Gastrocnemius medialis (tissue), 4 donors: Measurements from ENCODE around the gene TGFB1. TPM values are rescaled to one million over a fixed set of nuclear protein-coding genes. Genes with fewer than 3 reads are reported as not detected.
"Not testable (repeated sequence)": the region's sequence is repeated elsewhere in the genome, so short reads cannot be mapped to it uniquely, and the experiment has no call there.

Experiments
- ATAC-seq, 2 donors: fragments of 150-250 bp; one replicate each; pipeline ENCODE4 v1.9.1; 2016
- DNase-seq, 2 donors: peaks; one replicate each; pipeline ENCODE4 v3.0.0-alpha.2; 2019
- H3K27ac ChIP-seq, 4 donors: fragments of 200-600 bp; sonication (generic); 1 replicate in 1 of 4; 2 replicates in 3 of 4; pipeline ENCODE4 v1.5.1; 2016 to 2018; ENCODE audit warnings: mild to moderate bottlenecking in 2 of 4, moderate library complexity in 1 of 4
- H3K27me3 ChIP-seq, 3 donors: fragments of 200-600 bp; sonication (generic) in 2 of 3; 1 replicate in 1 of 3; 2 replicates in 2 of 3; pipeline versions ENCODE4 v1.5.1 to v1.6.0; 2016 to 2019; ENCODE audit warnings: mild to moderate bottlenecking in 1 of 3, moderate library complexity in 1 of 3
- H3K36me3 ChIP-seq, 2 donors: fragments of 200-600 bp; sonication (generic) in 1 of 2; one replicate each; pipeline ENCODE4 v1.5.1; 2017 to 2018
- H3K4me1 ChIP-seq, 2 donors: fragments of 200-600 bp; sonication (generic) in 1 of 2; one replicate each; pipeline ENCODE4 v1.5.1; 2016 to 2017; ENCODE audit warnings: mild to moderate bottlenecking in 2 of 2
- H3K4me3 ChIP-seq, 4 donors: fragments of 200-600 bp; sonication (generic) in 3 of 4; 1 replicate in 1 of 4; 2 replicates in 3 of 4; pipeline ENCODE4 v1.5.1; 2016 to 2019; ENCODE audit warnings: mild to moderate bottlenecking in 2 of 4
- H3K9me3 ChIP-seq, 3 donors: fragments of 200-600 bp; sonication (generic) in 2 of 3; 1 replicate in 1 of 3; 2 replicates in 2 of 3; pipeline ENCODE4 v1.5.1; 2016 to 2019
- POLR2A ChIP-seq, 2 donors: fragments of 450-650 bp; IDR thresholded peaks; one replicate each; pipeline ENCODE4 v1.6.1; 2017; ENCODE audit warnings: antibody characterized with exemption in 2 of 2, mild to moderate bottlenecking in 2 of 2, moderate library complexity in 2 of 2
- in situ Hi-C, 4 donors: fragments of 200-750 bp; cut with MboI; loops; one replicate each; pipeline versions ENCODE4 v1.15.0 to v1.8.0; 2017; ENCODE audit warnings: low sequenced_read_pairs in 4 of 4
- intact Hi-C: fragments of 100-400 bp; cut with DNase I; formaldehyde crosslinking; loops from one replicate; pipeline ENCODE4 v1.15.1; 2023; ENCODE audit warnings: low total_unique reads
- total RNA-seq, 4 donors: library from RNA; depleted of rRNA; stranded (reverse); fragments of >200 nt; gene quantifications; one replicate each; pipeline versions ENCODE4 v1.1.0 to v1.2.3, GENCODE V29; 2016
- TF ChIP-seq, protein P1 (sequence below), 5 experiments: fragments of 450-650 bp in 3 of 5; fragments of 200-600 bp in 2 of 5; sonication (generic) in 2 of 5; IDR thresholded peaks in 4 of 5; conservative IDR thresholded peaks in 1 of 5; 1 replicate in 4 of 5; 2 replicates in 1 of 5; pipeline ENCODE4 v1.5.1; 2016 to 2019; ENCODE audit warnings: antibody characterized with exemption in 5 of 5, mild to moderate bottlenecking in 3 of 5, moderate library complexity in 3 of 5

Gene TGFB1
- total RNA-seq, 4 donors from 2014 or later: 1.9 to 5.2 (median 4.9) TPM

DNA sequence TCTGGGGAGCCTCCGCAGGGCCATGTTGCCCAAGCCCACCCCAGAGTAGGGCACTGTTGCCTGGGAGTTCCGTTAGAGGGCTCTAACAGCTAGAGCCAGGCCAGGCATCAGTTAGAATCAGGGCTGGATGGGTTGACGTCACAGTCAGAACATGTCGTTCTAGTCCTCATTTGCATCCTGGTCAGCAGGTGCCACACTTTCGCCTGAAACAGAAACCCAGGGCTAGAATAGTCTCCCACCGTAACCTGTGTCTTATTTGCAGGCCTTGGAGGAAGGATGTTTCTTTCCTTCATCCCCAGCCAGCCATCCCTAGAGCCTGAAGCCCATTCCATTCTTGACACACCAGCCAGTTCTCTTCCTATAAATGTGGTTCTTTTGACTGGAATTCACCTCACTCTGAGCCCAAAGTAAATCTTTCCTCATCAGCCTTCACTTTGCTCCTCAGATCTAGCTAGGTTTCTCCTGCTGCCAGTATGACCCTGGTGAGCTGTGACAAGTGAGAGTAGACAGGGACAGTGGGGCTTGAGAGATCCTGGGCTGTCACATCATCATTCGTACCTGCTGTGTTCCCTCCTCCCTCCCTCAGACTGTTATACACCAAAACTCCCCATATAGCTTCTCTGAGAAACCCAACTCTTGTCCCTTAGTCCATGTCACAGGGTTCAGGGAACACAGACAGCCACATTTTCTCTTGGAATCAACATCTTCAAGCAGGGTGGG lies 55.9 kb downstream of the TGFB1 start:
- TF ChIP-seq, protein P1, sequence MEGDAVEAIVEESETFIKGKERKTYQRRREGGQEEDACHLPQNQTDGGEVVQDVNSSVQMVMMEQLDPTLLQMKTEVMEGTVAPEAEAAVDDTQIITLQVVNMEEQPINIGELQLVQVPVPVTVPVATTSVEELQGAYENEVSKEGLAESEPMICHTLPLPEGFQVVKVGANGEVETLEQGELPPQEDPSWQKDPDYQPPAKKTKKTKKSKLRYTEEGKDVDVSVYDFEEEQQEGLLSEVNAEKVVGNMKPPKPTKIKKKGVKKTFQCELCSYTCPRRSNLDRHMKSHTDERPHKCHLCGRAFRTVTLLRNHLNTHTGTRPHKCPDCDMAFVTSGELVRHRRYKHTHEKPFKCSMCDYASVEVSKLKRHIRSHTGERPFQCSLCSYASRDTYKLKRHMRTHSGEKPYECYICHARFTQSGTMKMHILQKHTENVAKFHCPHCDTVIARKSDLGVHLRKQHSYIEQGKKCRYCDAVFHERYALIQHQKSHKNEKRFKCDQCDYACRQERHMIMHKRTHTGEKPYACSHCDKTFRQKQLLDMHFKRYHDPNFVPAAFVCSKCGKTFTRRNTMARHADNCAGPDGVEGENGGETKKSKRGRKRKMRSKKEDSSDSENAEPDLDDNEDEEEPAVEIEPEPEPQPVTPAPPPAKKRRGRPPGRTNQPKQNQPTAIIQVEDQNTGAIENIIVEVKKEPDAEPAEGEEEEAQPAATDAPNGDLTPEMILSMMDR (IDR thresholded peaks at IDR 0.05 in 4 of 5, conservative IDR thresholded peaks at IDR 0.05 in 1 of 5): no peak
- no peak for TF ChIP-seq POLR2A (IDR thresholded peaks at IDR 0.05)
- ATAC-seq: peak in 1 of 2 donors; percentile 8
- peak overlapping the region; percentile 81 to 89 (median 88) for H3K27ac ChIP-seq
- H3K4me1 ChIP-seq: peaks cover 35 to 53% of the 10 kb centered on the region in 2 donors
- intact Hi-C loops: no loop called here
- in situ Hi-C loops: no loop called here
- no peaks in the 10 kb centered on the region for H3K9me3 ChIP-seq
- no peaks in the 10 kb centered on the region for H3K27me3 ChIP-seq
- peak in 1 of 2 donors; percentile 40 for DNase-seq
- H3K4me3 ChIP-seq: no peak overlapping the region
- H3K36me3 ChIP-seq: peaks cover 2 to 62% of the 10 kb centered on the region in 2 donors

DNA sequence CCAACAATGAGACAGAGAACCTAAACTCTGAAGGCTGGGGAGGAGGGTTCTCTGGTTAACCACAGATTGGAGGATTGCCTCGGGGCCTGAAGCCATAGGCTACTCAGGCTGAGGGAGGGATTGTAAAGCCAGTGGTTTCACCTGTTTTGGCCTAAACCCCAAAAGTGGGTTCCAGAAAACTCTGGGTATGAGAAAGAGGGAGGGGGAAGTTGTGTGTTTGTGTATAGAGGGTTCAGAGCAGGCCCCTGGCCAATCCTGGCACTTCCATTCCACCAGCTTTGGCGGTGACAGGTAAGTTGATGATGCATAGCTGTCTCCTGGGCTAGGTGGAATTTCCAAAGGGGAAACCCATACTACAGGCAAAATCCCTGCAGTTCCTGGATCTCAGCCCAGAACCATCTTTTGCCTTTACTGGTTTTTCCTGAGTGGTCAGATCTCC lies 57.3 kb downstream of the TGFB1 start:
- no peak for DNase-seq
- in situ Hi-C loops: no loop called here

DNA sequence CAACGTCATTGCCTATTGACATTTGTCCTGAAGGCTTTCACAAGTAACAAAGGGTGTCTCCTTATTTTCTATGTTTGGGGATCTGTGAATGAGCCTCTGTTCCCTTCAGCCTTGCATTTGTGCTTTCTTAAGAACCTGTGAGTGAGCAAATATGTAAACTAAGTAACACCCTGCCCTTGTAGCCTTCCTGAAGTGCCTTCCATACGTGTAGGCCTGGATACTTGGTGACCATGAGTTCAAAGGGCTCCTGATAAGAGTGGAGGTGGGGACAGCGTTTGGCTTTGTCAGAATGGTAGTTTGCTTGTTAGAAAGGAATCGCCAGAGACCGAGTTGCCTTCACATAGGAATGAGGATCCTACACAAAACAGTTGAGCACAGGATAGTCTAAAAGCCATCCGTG lies 58.2 kb downstream of the TGFB1 start:
- H3K4me1 ChIP-seq: peaks cover 33 to 43% of the 10 kb centered on the region in 2 donors
- no peaks in the 10 kb centered on the region for H3K27me3 ChIP-seq
- in situ Hi-C loops: no loop called here
- TF ChIP-seq POLR2A (IDR thresholded peaks at IDR 0.05): no peak
- TF ChIP-seq, protein P1 (IDR thresholded peaks at IDR 0.05 in 4 of 5, conservative IDR thresholded peaks at IDR 0.05 in 1 of 5): no peak
- ATAC-seq: no peak
- intact Hi-C loops: no loop called here
- no peaks in the 10 kb centered on the region for H3K9me3 ChIP-seq
- peaks cover 3 to 63% of the 10 kb centered on the region in 2 donors for H3K36me3 ChIP-seq
- no peak overlapping the region for H3K4me3 ChIP-seq
- DNase-seq: no peak
- peak overlapping the region in 2 of 4 donors; percentile 9 to 81 for H3K27ac ChIP-seq

More for the DNA sequence above, 57.3 kb downstream of the TGFB1 start:
- Histone ChIP-seq H3K36me3 (peaks cover 3 to 66% of the 10 kb centered on the region in 2 donors), H3K9me3 (no peaks in the 10 kb centered on the region), H3K4me1 (peaks cover 35 to 52% of the 10 kb centered on the region in 2 donors), H3K27ac (peak overlapping the region; percentile 81 to 89 (median 88)), H3K27me3 (no peaks in the 10 kb centered on the region), H3K4me3 (no peak overlapping the region)
- TF ChIP-seq, protein P1 (IDR thresholded peaks at IDR 0.05 in 4 of 5, conservative IDR thresholded peaks at IDR 0.05 in 1 of 5): no peak
- no peak for ATAC-seq
- intact Hi-C loops: no loop called here

DNA sequence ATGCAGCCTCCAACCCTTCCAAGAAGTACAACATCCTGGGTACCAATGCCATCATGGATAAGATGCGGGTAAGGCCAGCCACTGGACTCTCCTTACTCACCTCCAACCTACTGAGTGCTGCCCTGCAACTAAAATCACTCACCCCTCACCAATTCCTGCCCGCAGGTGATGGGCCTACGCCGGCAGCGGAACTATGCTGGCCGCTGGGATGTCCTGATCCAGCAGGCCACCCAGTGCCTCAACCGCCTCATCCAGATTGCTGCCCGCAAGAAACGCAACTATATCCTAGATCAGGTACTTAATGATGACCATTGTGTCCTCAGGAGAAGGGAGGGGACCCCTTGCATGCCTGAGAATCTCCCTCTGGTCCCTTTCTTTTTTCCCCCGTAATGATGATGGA lies 59.3 kb downstream of the TGFB1 start:
- ATAC-seq (no peak), DNase-seq (no peak)
- TF ChIP-seq POLR2A (IDR thresholded peaks at IDR 0.05): no peak
- TF ChIP-seq, protein P1 (IDR thresholded peaks at IDR 0.05 in 4 of 5, conservative IDR thresholded peaks at IDR 0.05 in 1 of 5): no peak
- no peaks in the 10 kb centered on the region for H3K9me3 ChIP-seq
- no peak overlapping the region for H3K4me3 ChIP-seq
- H3K27me3 ChIP-seq: no peaks in the 10 kb centered on the region
- in situ Hi-C loops (no loop called here), intact Hi-C loops (no loop called here)
- H3K4me1 ChIP-seq: peaks cover 22 to 32% of the 10 kb centered on the region in 2 donors
- no peak overlapping the region for H3K27ac ChIP-seq
- peaks cover 3 to 72% of the 10 kb centered on the region in 2 donors for H3K36me3 ChIP-seq

DNA sequence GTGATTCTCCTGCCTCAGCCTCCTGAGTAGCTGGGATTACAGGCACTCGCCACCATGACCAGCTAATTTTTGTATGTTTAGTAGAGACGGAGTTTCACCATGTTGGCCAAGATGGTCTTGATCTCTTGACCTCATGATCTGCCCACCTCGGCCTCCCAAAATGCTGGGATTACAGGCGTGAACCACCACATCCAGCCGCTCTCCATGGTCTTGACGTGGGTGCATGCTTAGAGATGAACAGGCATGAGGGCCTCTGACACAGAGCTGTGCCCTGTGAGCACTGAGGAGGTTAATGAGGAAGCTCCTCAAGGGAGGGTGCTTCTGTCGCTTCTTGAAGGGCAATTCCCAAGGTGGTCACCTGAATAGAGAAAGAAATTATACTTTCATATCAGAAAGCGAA lies 63.9 kb downstream of the TGFB1 start:
- H3K27me3 ChIP-seq, in situ Hi-C loops, DNase-seq: not testable (repeated sequence)

More for the DNA sequence above, 63.9 kb downstream of the TGFB1 start:
- H3K36me3 ChIP-seq: peaks cover 6 to 84% of the 10 kb centered on the region in 2 donors
- H3K27ac ChIP-seq, H3K4me1 ChIP-seq, ATAC-seq, H3K4me3 ChIP-seq, H3K9me3 ChIP-seq, intact Hi-C loops: not testable (repeated sequence)
